SHP77 treated with DMSO at 0.1 percent for 48 hours (cell line): ENCODE measurements around the gene UNC45A.
"Not testable (repeated sequence)": the region's sequence is repeated elsewhere in the genome, so short reads cannot be mapped to it uniquely, and the experiment has no call there.

Source experiments
- DNase-seq: peaks from one replicate; lab custom pipeline; 2025; lab: John Stamatoyannopoulos, UW

UNC45A gene

GRCh38 chr15:90903733-90904536 is 31.1 kb upstream of the UNC45A start:
- no peak for DNase-seq

GRCh38 chr15:90904746-90905145 is 30.3 kb upstream of the UNC45A start:
- no peak for DNase-seq

GRCh38 chr15:90905306-90906180 is 29.5 kb upstream of the UNC45A start:
- no peak for DNase-seq

GRCh38 chr15:90906181-90906849 is 28.8 kb upstream of the UNC45A start:
- no peak for DNase-seq

- DNase-seq = no peak
Observed at GRCh38 chr15:90907051-90907660, 27.9 kb upstream of the UNC45A start.

GRCh38 chr15:90907838-90908507 is 27.1 kb upstream of the UNC45A start:
- DNase-seq = no peak

- DNase-seq = not testable (repeated sequence)
Observed at GRCh38 chr15:90909449-90909848, 25.6 kb upstream of the UNC45A start.

- no peak for DNase-seq
Observed at GRCh38 chr15:90909976-90910375, 25.1 kb upstream of the UNC45A start.

GRCh38 chr15:90910441-90911301 is 24.4 kb upstream of the UNC45A start:
- no peak for DNase-seq

- no peak for DNase-seq
Observed at GRCh38 chr15:90911302-90911623, 23.8 kb upstream of the UNC45A start.

GRCh38 chr15:90911906-90912769 is 22.9 kb upstream of the UNC45A start:
- DNase-seq = no peak

- no peak for DNase-seq
Observed at GRCh38 chr15:90912770-90913075, 22.4 kb upstream of the UNC45A start.

GRCh38 chr15:90913398-90913944 is 21.6 kb upstream of the UNC45A start:
- no peak for DNase-seq

- DNase-seq = no peak
Observed at GRCh38 chr15:90914305-90915080, 20.6 kb upstream of the UNC45A start.

GRCh38 chr15:90915216-90915807 is 19.8 kb upstream of the UNC45A start:
- DNase-seq = no peak

GRCh38 chr15:90915808-90916440 is 19.2 kb upstream of the UNC45A start:
- no peak for DNase-seq

GRCh38 chr15:90916461-90916860 is 18.6 kb upstream of the UNC45A start:
- no peak for DNase-seq

- DNase-seq = no peak
Observed at GRCh38 chr15:90917569-90917968, 17.5 kb upstream of the UNC45A start.
